Natural killer cell (primary cell): ENCODE results near the gene NDUFB7. TPM values are rescaled to one million over a fixed set of nuclear protein-coding genes. Genes with fewer than 3 reads are reported as not detected.

Source experiments
- ATAC-seq, 3 donors: fragments of 150-1000 bp in 2 of 3; fragments of 200-7000 bp in 1 of 3; cut with Tn5 transposase; 1 replicate in 1 of 3; 2 replicates in 2 of 3; pipeline ENCODE4 v1.10.0; 2021; ENCODE audit warnings: mild to moderate bottlenecking in 2 of 3, moderate library complexity in 2 of 3
- DNase-seq, 2 donors: peaks; one replicate each; pipeline versions ENCODE4 v3.0.0 to v3.0.0-alpha.2; 2013 to 2021; ENCODE audit warnings: mixed read lengths in 1 of 2
- H3K27ac ChIP-seq: one replicate; pipeline ENCODE4 v1.5.1; 2013; ENCODE audit warnings: mild to moderate bottlenecking, low read length
- H3K27me3 ChIP-seq: one replicate; pipeline ENCODE4 v1.6.1; 2013; ENCODE audit warnings: low read length; ENCODE audit not compliant: control insufficient read depth, insufficient read depth
- H3K36me3 ChIP-seq: one replicate; pipeline ENCODE4 v1.6.1; 2013; ENCODE audit warnings: low read length; ENCODE audit not compliant: control insufficient read depth, insufficient read depth
- H3K4me1 ChIP-seq: one replicate; pipeline ENCODE4 v1.6.1; 2013; ENCODE audit warnings: low read length; ENCODE audit not compliant: control insufficient read depth, insufficient read depth
- H3K4me3 ChIP-seq: one replicate; pipeline ENCODE4 v1.5.1; 2013; ENCODE audit warnings: low read length
- H3K9me3 ChIP-seq: one replicate; pipeline ENCODE4 v1.6.1; 2013; ENCODE audit warnings: low read length; ENCODE audit not compliant: control insufficient read depth, insufficient read depth
- H3K27ac Mint-ChIP-seq, 2 donors: one replicate each; pipeline ENCODE4 v1.8.0; 2022; ENCODE audit warnings: mild to moderate bottlenecking in 2 of 2, mixed read lengths in 2 of 2, moderate library complexity in 1 of 2
- H3K27me3 Mint-ChIP-seq, 2 donors: one replicate each; pipeline ENCODE4 v1.8.0; 2022; ENCODE audit warnings: low read depth in 2 of 2, mixed read lengths in 2 of 2
- H3K36me3 Mint-ChIP-seq: one replicate; pipeline ENCODE4 v1.8.0; 2022; ENCODE audit warnings: mixed read lengths
- H3K4me1 Mint-ChIP-seq, 2 donors: one replicate each; pipeline ENCODE4 v1.8.0; 2022; ENCODE audit warnings: mixed read lengths in 2 of 2
- H3K4me3 Mint-ChIP-seq: one replicate; pipeline ENCODE4 v1.8.0; 2022; ENCODE audit warnings: mild to moderate bottlenecking, moderate library complexity, mixed read lengths
- H3K9me3 Mint-ChIP-seq, 2 donors: one replicate each; pipeline ENCODE4 v1.8.0; 2022; ENCODE audit warnings: mixed read lengths in 2 of 2
- WGBS: methylation state at CpG from one replicate; pipeline ENCODE4 v1.1.7; 2013; ENCODE audit warnings: missing lambda C conversion rate; ENCODE audit not compliant: insufficient coverage; 5-methylcytosine and 5-hydroxymethylcytosine counted together
- intact Hi-C: fragments of 100-400 bp; cut with micrococcal nuclease; formaldehyde crosslinking; loops from one replicate; pipeline ENCODE4 v1.14.2; 2022
- total RNA-seq, 4 donors: library from RNA; stranded (reverse); fragments of 120-200 nt in 1 of 4; gene quantifications; one replicate each; pipeline versions ENCODE4 v1.2.3 to v1.2.4, GENCODE V29; 2013 to 2022
- TF ChIP-seq, protein P1 (sequence below): fragments of 200-600 bp; IDR thresholded peaks from one replicate; pipeline ENCODE4 v1.8.0; 2022; ENCODE audit warnings: antibody characterized with exemption

Gene NDUFB7
- total RNA-seq, 3 donors from 2014 or later (not counting 1 experiment from before 2014, with no cell fraction given) = 97.1 to 120 (median 108) TPM

DNA sequence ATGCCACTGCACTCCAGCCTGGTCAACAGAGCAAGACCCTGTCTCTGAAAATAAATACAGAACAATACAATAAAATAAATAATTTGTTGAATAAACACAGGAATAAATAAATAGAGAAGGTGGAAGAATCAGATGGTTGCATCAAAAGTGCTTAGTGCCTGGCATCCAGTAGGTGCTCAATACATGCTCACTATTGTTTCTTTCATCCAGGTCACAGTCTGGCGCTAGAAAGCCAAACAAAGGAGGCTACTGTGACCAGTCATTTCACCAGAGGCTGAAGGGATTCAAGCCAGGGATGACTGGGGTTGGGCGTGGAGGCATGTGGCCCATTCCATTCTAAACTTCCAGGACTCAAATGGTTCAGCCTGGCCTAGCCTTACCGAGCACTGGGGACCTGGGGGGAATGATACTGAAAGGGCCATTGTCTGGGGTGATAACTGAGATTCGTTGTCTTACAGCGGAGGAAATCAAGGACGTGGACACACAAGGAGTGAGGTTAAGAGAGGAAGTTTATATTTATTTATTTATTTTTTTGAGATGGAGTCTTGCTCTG lies 3.6 kb upstream of the NDUFB7 start:
- ATAC-seq = no peak
- Histone ChIP-seq H3K4me1 (peaks cover 25% of the 10 kb centered on the region), H3K9me3 (no peaks in the 10 kb centered on the region), H3K4me3 (no peak overlapping the region), H3K27me3 (no peaks in the 10 kb centered on the region), H3K36me3 (no peaks in the 10 kb centered on the region), H3K27ac (no peak overlapping the region)
- Mint-ChIP-seq H3K4me1 (peaks cover 12 to 14% of the 10 kb centered on the region in 2 donors), H3K27ac (no peak overlapping the region), H3K27me3 (no peaks in the 10 kb centered on the region), H3K4me3 (no peak overlapping the region), H3K9me3 (no peaks in the 10 kb centered on the region), H3K36me3 (no peaks in the 10 kb centered on the region)
- intact Hi-C loops = no loop called here
- DNase-seq = no peak
- 90% methylated on average over 6 of the region's 6 CpGs for WGBS
- TF ChIP-seq, protein P1, sequence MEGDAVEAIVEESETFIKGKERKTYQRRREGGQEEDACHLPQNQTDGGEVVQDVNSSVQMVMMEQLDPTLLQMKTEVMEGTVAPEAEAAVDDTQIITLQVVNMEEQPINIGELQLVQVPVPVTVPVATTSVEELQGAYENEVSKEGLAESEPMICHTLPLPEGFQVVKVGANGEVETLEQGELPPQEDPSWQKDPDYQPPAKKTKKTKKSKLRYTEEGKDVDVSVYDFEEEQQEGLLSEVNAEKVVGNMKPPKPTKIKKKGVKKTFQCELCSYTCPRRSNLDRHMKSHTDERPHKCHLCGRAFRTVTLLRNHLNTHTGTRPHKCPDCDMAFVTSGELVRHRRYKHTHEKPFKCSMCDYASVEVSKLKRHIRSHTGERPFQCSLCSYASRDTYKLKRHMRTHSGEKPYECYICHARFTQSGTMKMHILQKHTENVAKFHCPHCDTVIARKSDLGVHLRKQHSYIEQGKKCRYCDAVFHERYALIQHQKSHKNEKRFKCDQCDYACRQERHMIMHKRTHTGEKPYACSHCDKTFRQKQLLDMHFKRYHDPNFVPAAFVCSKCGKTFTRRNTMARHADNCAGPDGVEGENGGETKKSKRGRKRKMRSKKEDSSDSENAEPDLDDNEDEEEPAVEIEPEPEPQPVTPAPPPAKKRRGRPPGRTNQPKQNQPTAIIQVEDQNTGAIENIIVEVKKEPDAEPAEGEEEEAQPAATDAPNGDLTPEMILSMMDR = no peak

DNA sequence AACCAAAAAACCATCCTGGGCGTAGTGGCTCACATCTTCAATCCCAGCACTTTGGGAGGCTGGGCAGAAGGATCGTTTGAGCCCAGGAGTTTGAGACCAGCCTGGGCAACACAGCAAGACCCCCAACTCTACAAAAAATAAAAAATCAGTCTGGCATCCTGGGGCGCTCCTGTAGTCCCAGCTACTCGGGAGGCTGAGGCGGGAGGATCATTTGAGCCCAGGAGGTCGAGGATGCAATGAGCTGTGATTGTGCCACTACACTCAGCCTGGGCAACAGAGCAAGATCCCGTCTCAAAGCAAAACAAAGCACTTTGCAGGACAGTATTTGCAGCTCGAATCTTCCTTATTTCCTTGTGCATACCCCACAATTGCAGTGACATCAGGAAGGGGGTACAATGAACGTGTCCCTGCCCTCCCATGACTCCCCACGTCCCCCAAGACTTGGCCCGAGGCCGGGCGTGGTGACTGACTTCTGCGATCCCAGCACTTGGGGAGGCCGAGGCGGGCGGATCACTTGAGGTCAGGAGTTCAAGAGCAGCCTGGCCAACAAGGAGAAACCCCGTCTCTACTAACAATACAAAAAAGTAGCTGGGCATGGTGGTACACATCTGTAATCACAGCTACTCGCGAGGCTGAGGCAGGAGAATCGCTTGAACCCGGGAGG lies 870 bp downstream of the NDUFB7 start:
- no peak for ATAC-seq
- DNase-seq = no peak
- intact Hi-C loops = loop anchor here (5.0 kb wide), 1 partner anchor 316 kb away; the partner anchor contains the start of gene OR7A17
- Mint-ChIP-seq H3K36me3 (no peaks in the 10 kb centered on the region), H3K27me3 (no peaks in the 10 kb centered on the region), H3K27ac (peak overlapping the region; percentile 87 to 89), H3K9me3 (no peaks in the 10 kb centered on the region), H3K4me1 (peaks cover 33 to 51% of the 10 kb centered on the region in 2 donors), H3K4me3 (peak overlapping the region; percentile 96)
- peak overlapping the region; percentile 21 for H3K27ac ChIP-seq
- H3K4me1 ChIP-seq = peaks cover 60% of the 10 kb centered on the region
- 57% methylated on average over 22 of the region's 22 CpGs for WGBS
- H3K9me3 ChIP-seq = no peaks in the 10 kb centered on the region
- TF ChIP-seq, protein P1 = no peak
- H3K36me3 ChIP-seq = peaks cover 9% of the 10 kb centered on the region
- no peaks in the 10 kb centered on the region for H3K27me3 ChIP-seq
- H3K4me3 ChIP-seq = peak overlapping the region; percentile 82

DNA sequence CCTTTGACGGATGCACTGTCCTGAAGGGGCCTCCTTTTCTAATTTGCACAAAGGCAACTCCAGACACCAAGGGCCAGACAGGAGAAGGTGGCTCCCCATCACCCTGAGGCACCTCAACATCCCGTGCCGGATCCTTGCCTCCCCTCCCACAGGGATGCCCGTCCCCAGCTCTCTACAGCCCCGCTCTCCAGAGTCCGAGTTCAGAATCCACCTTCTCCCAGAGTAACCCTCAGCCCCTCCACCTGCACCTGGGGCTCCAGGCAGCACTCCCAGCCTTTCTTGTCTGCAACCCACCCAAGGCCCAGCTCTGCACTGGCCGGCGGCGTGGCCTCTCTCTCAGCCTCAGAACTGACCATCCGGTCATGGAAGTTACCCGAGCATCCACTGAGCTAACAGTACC lies 4.8 kb downstream of the NDUFB7 start:
- ATAC-seq = no peak
- no peaks in the 10 kb centered on the region for H3K36me3 Mint-ChIP-seq
- H3K4me3 Mint-ChIP-seq = peak overlapping the region; percentile 84
- Histone ChIP-seq H3K4me1 (peaks cover 84% of the 10 kb centered on the region), H3K36me3 (peaks cover 28% of the 10 kb centered on the region), H3K27me3 (no peaks in the 10 kb centered on the region), H3K27ac (peak overlapping the region; percentile 69), H3K9me3 (no peaks in the 10 kb centered on the region), H3K4me3 (no peak overlapping the region)
- no peaks in the 10 kb centered on the region for H3K27me3 Mint-ChIP-seq
- WGBS = 89% methylated on average over 11 of the region's 11 CpGs
- peak overlapping the region; percentile 84 to 94 for H3K27ac Mint-ChIP-seq
- no peaks in the 10 kb centered on the region for H3K9me3 Mint-ChIP-seq
- intact Hi-C loops = no loop called here
- DNase-seq = no peak
- TF ChIP-seq, protein P1 = no peak
- H3K4me1 Mint-ChIP-seq = peaks cover 37 to 77% of the 10 kb centered on the region in 2 donors
